HG03469 (cell line): Measurements from ENCODE around the gene ARHGEF5.

ENCODE experiments used
- ATAC-seq: cut with Tn5 transposase; IDR thresholded peaks from one replicate; pipeline ENCODE4 v1.9.1; 2021; ENCODE audit warnings: mild to moderate bottlenecking, moderate library complexity, moderate number of reproducible peaks; ENCODE audit not compliant: unreplicated experiment

Gene ARHGEF5

GRCh38 chr7:144379776-144380384 is 24.7 kb downstream of the ARHGEF5 start:
- ATAC-seq: no peak

- ATAC-seq: peak; percentile 96
Measured at GRCh38 chr7:144384071-144384470, 28.9 kb downstream of the ARHGEF5 start.

- ATAC-seq: no peak
Measured at GRCh38 chr7:144384555-144385245, 29.5 kb downstream of the ARHGEF5 start.

- ATAC-seq: no peak
Measured at GRCh38 chr7:144386741-144387140, 31.5 kb downstream of the ARHGEF5 start.

- ATAC-seq: no peak
Measured at GRCh38 chr7:144388950-144389349, 33.7 kb downstream of the ARHGEF5 start.

GRCh38 chr7:144390481-144390880 is 35.3 kb downstream of the ARHGEF5 start:
- no peak for ATAC-seq

- no peak for ATAC-seq
Measured at GRCh38 chr7:144391014-144391413, 35.8 kb downstream of the ARHGEF5 start.

- no peak for ATAC-seq
Measured at GRCh38 chr7:144391823-144392255, 36.6 kb downstream of the ARHGEF5 start.

GRCh38 chr7:144397086-144397485 is 41.9 kb downstream of the ARHGEF5 start:
- ATAC-seq: no peak

- ATAC-seq: no peak
Measured at GRCh38 chr7:144398291-144398690, 43.1 kb downstream of the ARHGEF5 start.

- ATAC-seq: no peak
Measured at GRCh38 chr7:144398911-144399310, 43.7 kb downstream of the ARHGEF5 start.

GRCh38 chr7:144399946-144400345 is 44.7 kb downstream of the ARHGEF5 start:
- no peak for ATAC-seq

GRCh38 chr7:144401490-144401889 is 46.3 kb downstream of the ARHGEF5 start:
- ATAC-seq: no peak

GRCh38 chr7:144403102-144403501 is 47.9 kb downstream of the ARHGEF5 start:
- no peak for ATAC-seq

GRCh38 chr7:144403649-144404061 is 48.5 kb downstream of the ARHGEF5 start, which contains the start of gene NOBOX:
Gene NOBOX, minus strand, starts transcription at chr7:144403693.
- no peak for ATAC-seq

GRCh38 chr7:144404946-144405345 is 49.7 kb downstream of the ARHGEF5 start:
- no peak for ATAC-seq

- ATAC-seq: no peak
Measured at GRCh38 chr7:144407266-144407931, 52.2 kb downstream of the ARHGEF5 start.

GRCh38 chr7:144408121-144408520 is 52.9 kb downstream of the ARHGEF5 start:
- ATAC-seq: no peak

- no peak for ATAC-seq
Measured at GRCh38 chr7:144410441-144410840, 55.2 kb downstream of the ARHGEF5 start.

- no peak for ATAC-seq
Measured at GRCh38 chr7:144414815-144415214, 59.6 kb downstream of the ARHGEF5 start.

GRCh38 chr7:144415858-144416257 is 60.7 kb downstream of the ARHGEF5 start:
- no peak for ATAC-seq

GRCh38 chr7:144416341-144416740 is 61.1 kb downstream of the ARHGEF5 start:
- ATAC-seq: no peak
